ENCODE results near the gene SLC13A3.
"Not testable (repeated sequence)": the region's sequence is repeated elsewhere in the genome, so short reads cannot be mapped to it uniquely, and the experiment has no call there.

The SLC13A3 gene

DNA sequence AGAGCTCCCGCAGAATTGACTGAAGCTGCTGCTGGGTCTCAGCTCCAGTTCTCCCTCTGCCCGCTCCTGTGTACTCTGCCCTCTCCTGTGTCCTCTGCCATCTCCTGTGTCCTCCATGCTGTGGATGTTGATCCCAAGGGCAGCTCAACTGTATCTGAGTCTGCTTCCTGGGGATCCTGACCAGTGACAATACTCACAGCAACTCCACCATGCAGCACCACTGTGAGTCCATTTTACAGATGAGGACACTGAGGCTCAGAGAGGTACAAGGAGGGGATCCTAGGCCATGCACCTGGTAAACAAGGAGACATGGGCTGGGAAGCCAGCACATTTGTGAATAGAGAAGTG, 29.4 kb upstream of the SLC13A3 start:
- DNase-seq = no peak

DNA sequence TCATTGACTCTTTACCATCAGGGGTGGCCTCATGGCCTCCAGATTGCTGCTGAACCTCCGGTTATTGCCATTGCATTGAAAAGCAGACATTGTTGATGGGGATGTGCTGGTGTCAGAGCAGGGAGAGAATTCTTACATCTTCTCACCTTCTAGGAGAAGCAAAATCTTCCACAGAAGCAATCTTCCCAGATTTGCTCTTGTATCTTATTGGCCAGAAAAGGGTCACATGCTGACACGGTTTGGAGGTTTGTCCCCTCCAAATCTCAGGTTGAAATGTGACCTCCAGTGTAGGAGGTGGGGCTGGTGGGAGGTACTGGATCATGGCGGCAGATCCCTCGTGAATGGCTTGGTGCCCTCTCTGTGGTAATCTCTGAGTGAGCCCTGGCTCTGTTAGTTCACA, 27.3 kb upstream of the SLC13A3 start:
- no peak for DNase-seq

DNA sequence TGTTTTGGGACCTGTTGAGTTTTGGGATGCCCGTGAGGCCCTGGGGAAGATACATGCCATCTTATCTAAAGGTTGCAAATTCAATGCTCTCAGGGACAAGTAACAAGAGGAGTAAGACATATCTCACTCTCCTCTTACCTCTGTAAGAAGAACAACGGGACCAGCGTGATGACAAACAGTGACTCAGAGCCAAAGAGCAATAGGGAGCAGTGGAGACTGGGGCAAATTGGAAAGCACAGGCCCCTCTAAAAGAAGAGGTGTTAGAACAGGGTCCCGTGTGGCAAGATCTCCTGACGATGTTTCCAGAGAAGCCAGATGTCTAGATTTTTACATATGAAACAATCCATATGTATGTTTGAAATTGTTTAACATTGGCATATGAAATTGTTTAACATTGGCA, 26.3 kb upstream of the SLC13A3 start:
- no peak for DNase-seq

DNA sequence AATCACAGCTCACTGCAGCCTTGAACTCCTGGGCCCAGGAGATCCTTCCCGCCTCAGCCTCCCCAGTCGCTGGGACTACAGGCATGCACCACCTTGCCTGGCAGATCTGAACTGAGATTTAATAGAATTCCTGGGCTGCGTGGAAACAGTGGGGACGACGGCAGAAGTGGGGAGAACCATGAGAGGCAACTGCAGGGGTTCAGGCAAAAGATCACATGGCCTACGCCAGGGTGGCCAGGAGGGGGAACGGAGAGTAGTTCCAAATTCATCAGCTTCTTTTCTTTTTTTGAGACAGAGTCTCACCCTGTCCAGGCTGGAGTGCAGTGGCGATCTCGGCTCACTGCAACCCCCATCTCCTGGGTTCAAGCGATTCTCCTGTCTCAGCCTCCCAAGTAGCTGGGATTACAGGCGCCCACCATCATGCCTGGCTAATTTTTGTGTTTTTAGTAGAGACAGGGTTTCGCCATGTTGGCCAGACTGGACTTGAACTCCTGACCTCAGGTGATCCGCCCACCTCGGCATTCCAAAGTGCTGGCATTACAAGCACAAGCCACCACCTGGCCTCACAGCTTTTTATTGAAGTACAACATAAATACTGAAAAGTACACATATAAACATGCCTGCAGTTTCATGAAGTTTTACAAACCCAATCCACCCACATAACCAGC, 25.5 kb upstream of the SLC13A3 start:
- not testable (repeated sequence) for DNase-seq

DNA sequence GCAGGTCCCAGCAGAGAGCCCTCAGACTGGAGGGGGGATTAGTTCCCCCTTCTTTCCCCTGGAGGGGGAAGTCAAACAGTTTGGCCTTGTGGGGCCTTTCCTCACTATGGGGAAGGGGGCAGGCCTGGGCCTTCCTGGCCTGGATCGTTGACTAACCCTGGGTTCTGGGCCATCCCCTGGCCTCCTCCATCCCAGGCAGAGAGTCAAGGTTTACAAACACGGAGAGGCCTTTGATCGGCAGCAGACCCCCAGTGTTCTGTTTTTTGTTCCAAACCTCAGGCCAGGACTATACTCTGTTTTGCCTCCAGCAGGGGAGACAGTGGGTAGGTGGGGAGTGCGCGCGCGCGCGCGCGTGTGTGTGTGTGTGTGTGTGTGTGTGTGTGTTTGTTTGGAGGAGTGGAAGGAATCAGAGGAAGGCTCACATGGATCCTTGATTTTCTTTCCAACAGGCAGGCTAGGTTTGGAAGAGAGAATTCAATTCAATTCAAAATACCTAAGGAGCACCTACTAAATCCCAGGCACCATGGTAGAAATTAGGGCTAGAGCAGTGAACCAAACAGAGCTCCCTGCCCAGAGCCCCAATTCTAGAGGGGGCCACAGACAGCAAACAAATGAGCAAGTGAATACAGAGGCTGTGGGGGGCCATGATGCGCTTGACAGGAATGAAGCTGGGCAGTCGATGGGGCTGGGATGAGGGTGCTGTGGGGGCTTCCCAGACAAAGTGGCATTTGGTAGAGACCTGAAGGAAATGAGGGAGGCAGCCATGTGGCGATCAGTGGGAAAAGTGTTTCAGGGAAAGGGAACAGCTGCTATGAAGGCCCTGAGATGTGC, 23.2 kb upstream of the SLC13A3 start:
- DNase-seq = no peak

GRCh38 chr20:46673394-46674252, 22.4 kb upstream of the SLC13A3 start:
- DNase-seq = no peak

GRCh38 chr20:46672543-46673148, 21.4 kb upstream of the SLC13A3 start:
- DNase-seq = no peak

DNA sequence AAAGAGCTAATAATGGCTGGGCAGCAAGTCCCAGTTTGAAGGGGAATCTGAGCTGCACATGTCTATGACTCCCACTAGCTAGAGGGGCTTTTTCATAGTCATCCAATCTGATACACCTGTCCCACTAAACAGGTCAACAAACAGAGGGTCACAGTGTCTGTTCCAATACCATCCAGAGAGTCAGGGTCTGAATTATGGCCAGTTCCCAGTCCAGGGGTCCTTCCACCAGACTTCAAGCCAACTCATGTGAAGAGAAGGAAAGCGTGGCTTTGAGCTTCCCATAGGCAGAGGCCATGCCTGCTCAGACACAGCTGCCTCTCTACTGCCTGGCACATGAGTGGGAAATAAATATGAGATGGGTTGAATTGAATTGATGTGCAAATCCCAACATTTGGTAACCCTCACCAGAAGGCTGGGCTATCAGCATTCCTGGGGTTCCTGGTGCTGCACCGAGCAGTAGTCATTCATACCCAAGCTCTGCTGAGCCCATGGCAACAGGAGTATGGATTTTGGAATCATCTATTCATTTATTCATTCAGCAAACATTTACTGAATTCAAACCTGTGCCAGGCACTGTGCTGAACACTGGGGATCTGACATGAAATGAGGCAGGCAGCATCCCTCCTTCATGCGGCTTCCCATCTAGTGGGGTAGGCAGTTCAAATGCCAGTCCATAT, 20.7 kb upstream of the SLC13A3 start:
- no peak for DNase-seq

GRCh38 chr20:46670585-46671584, 19.6 kb upstream of the SLC13A3 start:
- no peak for DNase-seq

DNA sequence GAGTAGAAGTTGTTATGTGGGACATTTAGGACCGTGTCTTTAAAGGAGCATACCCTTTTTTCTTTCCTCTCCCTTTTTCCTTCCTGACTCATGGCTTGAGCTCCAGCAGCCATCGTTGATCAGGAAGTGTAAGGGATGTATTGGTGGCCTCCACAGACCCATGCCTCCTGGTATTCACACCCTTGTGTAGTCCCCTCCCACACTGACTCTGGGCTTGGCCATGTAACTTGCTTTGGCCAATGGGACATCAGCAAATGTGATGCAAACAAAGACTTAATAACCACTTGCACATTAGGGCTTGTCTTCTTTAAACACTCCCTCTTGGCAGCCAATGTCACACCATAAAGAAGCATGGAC, 18.9 kb upstream of the SLC13A3 start:
- DNase-seq = no peak

GRCh38 chr20:46666818-46667515, 15.7 kb upstream of the SLC13A3 start:
- no peak for DNase-seq

GRCh38 chr20:46666306-46666705, 15.0 kb upstream of the SLC13A3 start:
- DNase-seq = no peak

DNA sequence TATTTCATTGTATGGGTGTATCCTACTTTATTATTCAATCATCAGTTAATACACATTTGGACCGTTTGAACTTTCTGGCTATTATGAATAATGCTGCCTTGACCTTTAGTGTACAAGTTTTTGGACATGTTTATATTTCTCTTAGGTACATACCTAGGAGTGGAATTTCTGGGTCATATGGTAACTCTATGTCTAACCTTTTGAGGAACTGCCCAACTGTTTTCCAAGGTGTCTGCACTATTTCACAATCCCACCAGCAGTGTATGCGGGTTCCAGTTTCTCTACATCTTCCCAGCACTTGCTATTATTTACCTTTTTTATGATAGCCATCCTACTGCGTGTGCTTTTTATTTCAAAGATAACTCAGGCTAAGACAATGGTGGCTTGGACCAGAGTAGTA, 14.3 kb upstream of the SLC13A3 start:
- DNase-seq = no peak

DNA sequence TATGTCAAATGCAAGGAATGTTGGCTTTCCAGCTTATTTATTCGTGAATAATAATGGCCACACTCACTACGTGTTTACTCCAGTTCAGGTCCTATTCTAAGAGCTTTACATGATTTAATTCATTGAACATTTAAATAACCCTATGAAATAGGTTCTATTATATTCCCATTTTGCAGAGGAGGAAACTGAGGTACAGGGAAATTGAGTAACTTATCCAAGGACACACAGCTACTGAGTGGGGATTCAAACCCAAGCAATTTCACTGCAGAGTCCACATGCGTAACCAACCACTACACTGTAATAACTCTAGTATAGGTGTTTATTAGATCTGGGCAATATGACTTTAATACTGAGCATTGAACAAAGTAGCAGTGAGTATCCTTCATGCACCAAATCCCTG, 12.3 kb upstream of the SLC13A3 start:
- DNase-seq = no peak

DNA sequence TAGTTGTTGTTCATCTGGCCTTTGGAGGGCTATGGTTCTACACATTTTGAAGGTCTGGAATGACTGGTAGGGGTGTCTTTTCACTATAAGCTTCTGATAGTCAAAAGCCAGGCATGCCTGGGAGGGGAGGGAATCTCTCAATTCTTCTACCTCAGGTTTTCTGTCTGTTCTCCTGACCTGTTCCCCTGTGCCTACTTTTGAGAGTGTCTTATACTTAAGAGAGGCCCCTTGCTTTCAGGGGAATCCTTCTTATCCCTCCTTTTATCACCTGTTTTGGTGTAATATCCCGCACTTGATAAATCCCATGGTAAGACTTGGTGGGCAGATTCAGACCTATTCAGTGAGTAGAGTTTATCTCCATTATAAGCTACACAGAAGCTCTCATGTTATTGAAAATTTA, 10.4 kb upstream of the SLC13A3 start:
- no peak for DNase-seq

- no peak for DNase-seq
These were observed 9.2 kb upstream of the SLC13A3 start for GRCh38 chr20:46660487-46660886.

DNA sequence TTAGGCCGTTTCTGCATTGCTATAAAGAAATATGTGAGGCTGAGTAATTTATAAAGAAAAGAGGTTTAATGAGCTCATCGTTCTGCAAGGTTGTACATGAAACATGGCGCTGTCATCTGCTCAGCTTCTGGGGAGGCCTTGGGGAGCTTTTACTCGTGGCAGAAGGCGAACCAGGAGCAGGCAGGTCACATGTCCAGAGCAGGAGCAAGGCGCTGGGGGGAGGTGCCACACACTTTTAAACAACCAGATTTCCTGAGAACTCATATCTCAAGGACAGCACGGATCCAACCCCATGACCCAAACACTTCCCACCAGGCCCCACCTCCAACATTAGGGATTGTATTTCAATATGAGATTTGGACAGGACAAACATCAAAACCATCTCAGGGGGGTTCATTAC, 6.4 kb upstream of the SLC13A3 start:
- DNase-seq = no peak

DNA sequence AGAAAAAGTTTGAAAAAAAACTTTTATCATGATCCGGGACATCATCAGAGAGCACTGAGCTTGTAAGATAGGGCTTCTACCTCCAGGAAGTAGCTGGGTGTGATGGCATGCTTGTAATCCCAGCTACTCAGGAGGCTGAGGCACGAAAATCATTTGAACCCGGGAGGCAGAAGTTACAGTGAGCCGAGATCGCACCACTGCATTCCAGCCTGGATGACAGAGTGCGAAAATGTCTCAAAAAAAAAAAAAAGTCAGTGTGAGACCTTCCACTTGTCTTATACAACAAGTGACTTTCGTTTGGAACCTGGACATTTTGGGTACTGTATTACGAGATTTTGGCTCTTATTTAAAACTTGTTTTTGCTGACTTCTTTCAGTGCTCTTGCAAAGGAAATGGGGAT, 5.9 kb upstream of the SLC13A3 start:
- DNase-seq = no peak

DNA sequence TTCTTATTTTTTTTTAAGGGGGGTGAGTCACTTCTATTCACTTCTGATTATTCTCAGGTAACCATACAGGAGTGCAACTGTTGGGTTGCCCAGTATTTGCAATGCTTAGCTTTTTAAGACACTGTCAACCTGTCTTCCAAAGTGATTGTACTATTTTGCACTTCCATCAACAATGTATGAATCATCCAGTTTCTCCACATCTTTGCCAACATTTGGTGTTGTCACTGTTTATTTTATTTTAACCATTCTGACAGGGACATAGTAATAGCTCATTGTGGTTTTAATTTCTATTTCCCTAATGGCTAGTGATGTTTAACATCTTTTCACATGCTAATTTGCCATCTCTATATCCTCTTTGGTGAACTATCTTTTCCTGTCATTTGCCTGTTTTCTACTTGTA, 1.4 kb upstream of the SLC13A3 start:
- DNase-seq = no peak

DNA sequence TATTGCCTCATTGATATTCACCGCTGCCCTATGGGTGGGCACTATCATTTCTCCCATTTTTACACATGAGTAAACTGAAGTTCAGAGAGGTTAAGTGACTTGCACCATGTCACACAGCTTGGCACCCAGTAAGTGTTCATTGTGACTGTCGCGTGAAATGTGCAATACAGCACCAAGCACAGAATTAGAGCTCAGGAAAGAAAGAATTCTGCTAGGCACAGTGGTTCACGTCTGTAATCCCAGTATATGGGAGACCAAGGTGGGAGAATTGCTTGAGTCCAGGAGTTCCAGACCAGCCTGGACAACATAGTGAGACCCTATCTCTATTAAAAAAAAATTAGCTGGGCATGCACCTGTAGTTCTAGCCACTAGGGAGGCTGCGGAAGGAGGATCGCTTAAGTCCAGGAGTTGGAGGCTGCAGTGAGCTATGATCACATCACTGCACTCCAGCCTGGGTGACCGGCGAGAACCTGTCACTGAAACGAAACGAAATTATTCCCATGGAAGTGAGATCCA, 626 bp downstream of the SLC13A3 start:
- DNase-seq = no peak
